SK-MEL-5 (cell line): ENCODE measurements around the gene NEURL1. TPM values are rescaled to one million over a fixed set of nuclear protein-coding genes. Genes with fewer than 3 reads are reported as not detected.

Experiments used
- DNase-seq: peaks from one replicate; pipeline ENCODE4 v3.0.0-alpha.2; 2016; ENCODE audit warnings: low read depth, low spot score
- in situ Hi-C: cut with HindIII; loops from 2 replicates; pipeline ENCODE4 v1.10.0; 2016; ENCODE audit warnings: low sequenced_read_pairs, high pct_unique_total_duplicates, low pct_unique_long_range_greater_than_20kb
- total RNA-seq: library from RNA; depleted of rRNA; stranded (reverse); fragments of >200 nt; shearing (Covaris generic); gene quantifications from 2 replicates; pipeline ENCODE4 v1.2.3, GENCODE V29; 2014

Gene NEURL1
- total RNA-seq, 1 experiment from 2014 or later: 0.58 TPM

- in situ Hi-C loops: no loop called here
- DNase-seq: no peak
These were observed 55.3 kb downstream of the NEURL1 start for GRCh38 chr10:103548581-103549348.

GRCh38 chr10:103549349-103549685 lies 55.8 kb downstream of the NEURL1 start:
- in situ Hi-C loops: no loop called here
- DNase-seq: no peak

DNA sequence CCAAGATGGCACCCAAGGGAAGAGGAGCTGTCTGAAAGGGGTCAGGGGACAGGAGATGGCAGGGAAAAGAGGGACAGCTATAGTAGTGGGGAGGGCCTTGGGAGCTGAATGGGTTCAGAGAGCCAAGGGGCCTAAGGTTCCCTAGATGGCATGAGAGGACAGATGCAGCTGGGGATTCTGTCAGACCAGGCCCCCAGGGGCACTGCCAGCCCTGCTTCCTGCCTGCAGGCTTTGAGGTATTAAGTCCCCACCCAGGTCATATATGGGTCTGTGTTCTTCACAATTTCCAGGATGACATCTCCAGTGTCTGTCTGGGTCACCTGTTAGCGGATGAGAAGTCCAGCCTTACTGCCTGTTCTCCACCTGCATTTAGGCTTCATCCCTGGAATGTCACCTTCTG lies 56.7 kb downstream of the NEURL1 start:
- no peak for DNase-seq
- in situ Hi-C loops: no loop called here

GRCh38 chr10:103551619-103552602 lies 58.4 kb downstream of the NEURL1 start:
- no peak for DNase-seq
- in situ Hi-C loops: no loop called here

- no peak for DNase-seq
- in situ Hi-C loops: no loop called here
These were observed 59.6 kb downstream of the NEURL1 start for GRCh38 chr10:103552856-103553742.

- DNase-seq: no peak
- in situ Hi-C loops: no loop called here
These were observed 60.4 kb downstream of the NEURL1 start for GRCh38 chr10:103553743-103554487.

DNA sequence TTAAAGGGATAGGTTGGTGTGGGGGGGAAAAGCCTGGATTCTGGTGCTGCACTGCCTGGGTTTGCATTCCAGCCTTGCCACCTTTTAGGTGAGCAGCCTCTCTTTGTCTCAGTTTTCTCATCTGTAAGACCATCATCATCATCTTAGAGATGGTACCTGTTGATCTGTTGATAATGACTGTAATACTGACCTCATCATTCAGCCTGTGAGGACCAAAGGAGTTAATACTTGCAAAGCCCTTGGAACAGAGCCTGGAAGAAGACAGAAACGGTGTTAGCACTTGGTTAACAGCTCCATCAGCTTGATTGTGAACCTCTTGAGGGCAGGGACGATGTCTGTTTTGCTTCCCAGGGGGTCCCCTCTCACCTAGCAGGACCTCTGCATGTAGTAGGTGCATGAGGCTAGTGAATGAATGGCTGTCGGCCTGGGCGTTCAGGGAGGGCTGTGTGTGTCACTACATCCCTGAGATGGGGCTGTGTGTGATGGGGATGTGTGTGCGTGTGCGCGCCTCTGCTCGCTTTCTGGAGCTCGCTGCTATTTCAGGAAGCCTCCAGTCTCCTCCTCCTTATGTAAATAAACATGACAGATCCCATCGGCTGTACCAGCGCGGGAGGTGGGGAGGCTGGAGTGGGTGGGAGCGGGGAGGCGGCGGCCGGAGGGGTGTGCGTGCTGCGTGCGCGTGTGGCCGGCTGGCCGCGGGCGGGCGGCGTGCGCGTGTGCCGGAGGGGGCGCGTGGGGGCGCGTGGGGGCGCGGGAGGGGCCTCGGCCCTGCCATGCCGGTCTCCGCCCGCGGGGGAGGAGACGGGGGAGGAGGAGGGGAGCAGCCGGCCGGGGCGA lies 61.2 kb downstream of the NEURL1 start:
- in situ Hi-C loops: no loop called here

GRCh38 chr10:103555325-103555649 lies 61.8 kb downstream of the NEURL1 start:
- in situ Hi-C loops: no loop called here
- DNase-seq: no peak

More for the DNA sequence above, 61.2 kb downstream of the NEURL1 start:
- peak; percentile 8 for DNase-seq

DNA sequence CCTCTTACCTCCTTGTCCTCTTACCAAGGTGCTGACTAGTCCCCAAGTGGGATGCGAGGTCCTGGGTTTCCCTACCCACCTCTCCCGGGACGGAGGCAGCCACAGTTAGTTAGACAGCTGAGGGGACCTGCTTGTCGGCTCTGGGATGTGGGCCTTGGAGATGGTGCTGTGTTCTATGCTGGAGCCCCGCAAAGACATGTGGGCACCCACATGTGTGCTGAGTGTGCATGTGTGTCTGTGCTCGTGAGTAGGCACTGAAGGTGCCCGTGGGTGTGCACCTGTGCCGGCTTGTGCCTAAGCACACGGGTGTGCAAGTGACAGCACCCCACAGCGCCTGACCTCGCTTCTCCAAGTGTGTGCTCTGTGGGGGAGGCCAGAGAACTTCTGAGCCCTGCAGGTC lies 62.2 kb downstream of the NEURL1 start:
- no peak for DNase-seq
- in situ Hi-C loops: no loop called here

- in situ Hi-C loops: no loop called here
These were observed 63.0 kb downstream of the NEURL1 start for GRCh38 chr10:103556383-103557007.

DNA sequence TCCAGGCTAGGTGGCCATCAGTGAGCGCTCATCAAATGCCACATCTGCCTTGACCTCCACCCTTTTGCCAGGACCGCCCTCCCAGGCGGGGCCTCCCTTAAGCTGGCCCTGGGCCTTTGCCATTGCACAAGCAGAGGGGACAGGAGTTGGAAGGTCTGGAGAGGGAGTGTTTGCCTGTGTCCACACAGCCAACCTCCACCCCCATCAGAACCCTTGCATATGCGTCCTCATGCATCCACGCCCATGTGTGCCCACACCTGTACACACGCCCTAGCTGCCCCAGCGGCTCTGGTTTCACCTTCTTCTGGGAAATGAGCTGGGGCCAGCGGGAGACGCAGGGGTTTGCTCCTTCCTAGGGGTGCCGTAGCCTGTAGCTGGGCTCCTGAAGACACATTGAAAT lies 64.0 kb downstream of the NEURL1 start:
- in situ Hi-C loops: no loop called here
- no peak for DNase-seq

More at GRCh38 chr10:103556383-103557007, 63.0 kb downstream of the NEURL1 start:
- DNase-seq: no peak

- no peak for DNase-seq
- in situ Hi-C loops: no loop called here
These were observed 65.4 kb downstream of the NEURL1 start for GRCh38 chr10:103558911-103559310.

DNA sequence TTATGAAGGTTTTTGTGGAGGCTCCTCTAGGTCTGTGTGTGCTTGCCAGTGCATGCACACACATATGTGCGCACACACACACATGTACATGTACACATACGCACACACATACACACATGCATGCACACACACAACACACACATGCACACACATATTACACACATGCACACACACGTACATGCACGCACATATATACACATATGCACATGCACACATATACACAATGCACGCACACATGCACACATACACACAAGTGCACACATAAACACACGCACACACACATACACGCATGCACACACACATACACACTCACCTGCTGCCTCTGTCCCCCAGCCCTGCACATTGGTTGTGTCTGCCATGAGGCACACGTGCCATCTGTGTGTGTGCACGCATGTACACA lies 66.3 kb downstream of the NEURL1 start:
- in situ Hi-C loops: no loop called here
- DNase-seq: no peak

DNA sequence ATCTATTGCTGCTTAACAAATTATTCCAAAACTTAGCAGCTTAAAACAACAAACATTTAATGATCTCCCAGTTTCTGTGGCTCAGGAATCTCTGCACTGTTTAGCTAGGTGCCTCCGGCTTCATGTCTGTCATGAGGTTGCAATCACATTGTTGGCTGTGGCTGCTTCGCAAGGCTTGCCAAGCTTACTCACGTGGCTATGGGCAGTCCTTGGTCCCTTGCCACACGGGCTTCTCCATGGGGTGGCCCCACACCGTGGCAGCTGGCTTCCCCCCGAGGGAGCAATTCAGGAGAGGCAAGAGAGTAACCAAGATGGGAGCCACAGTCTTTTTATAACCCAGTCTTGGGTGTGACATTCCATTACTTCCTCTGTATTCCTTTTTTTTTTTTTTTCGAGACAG lies 67.4 kb downstream of the NEURL1 start:
- DNase-seq: no peak
- in situ Hi-C loops: no loop called here

DNA sequence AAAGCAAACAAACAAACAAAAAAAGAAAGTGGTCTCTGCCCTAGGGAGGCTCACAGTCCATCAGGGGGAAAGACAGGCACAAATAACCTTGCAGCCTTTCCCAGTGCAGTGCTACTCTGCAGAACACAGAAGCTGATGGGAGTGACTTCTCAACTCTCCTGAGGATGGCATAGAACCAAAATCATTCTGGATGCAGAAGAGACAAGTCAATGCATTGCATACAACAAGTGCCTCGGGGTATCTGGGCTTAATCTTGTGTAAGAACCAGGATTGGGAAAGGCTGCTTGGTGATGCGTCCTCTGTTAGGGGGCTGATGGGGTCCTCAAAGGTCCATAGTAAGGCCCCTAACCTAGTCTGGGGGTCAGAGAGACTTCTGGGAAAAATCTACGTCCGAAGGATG lies 68.9 kb downstream of the NEURL1 start:
- in situ Hi-C loops: no loop called here
- DNase-seq: no peak
